Karpas-422 (cell line): ENCODE results near the gene KMT2C. TPM values are rescaled to one million over a fixed set of nuclear protein-coding genes. Genes with fewer than 3 reads are reported as not detected.
A peak's percentile ranks its signal among the peaks of the same experiment; 100 is the strongest.
"Not testable (repeated sequence)": the region's sequence is repeated elsewhere in the genome, so short reads cannot be mapped to it uniquely, and the experiment has no call there.

ENCODE experiments used
- DNase-seq: peaks from one replicate; pipeline ENCODE4 v3.0.0-alpha.2; 2015
- H2AFZ ChIP-seq: fragments of 200-600 bp; sonication (generic); 2 replicates; pipeline ENCODE4 v1.6.1; 2014; ENCODE audit warnings: antibody characterized with exemption, low read length, mixed read lengths
- H3K27ac ChIP-seq: fragments of 200-600 bp; sonication (generic); 2 replicates; pipeline ENCODE4 v1.5.1; 2014; ENCODE audit warnings: mild to moderate bottlenecking, low read length, moderate library complexity
- H3K27me3 ChIP-seq: fragments of 200-600 bp; sonication (generic); 2 replicates; pipeline ENCODE4 v1.6.1; 2014; ENCODE audit warnings: low read length, mixed read lengths
- H3K36me3 ChIP-seq: fragments of 200-600 bp; sonication (generic); 2 replicates; pipeline ENCODE4 v1.6.1; 2014; ENCODE audit warnings: low read length, mixed read lengths; ENCODE audit not compliant: insufficient read depth
- H3K4me1 ChIP-seq: fragments of 200-600 bp; sonication (generic); 2 replicates; pipeline ENCODE4 v1.6.1; 2014; ENCODE audit warnings: mild to moderate bottlenecking, low read length, mixed read lengths
- H3K4me2 ChIP-seq: fragments of 200-600 bp; sonication (generic); 2 replicates; pipeline ENCODE4 v1.6.1; 2014; ENCODE audit warnings: low read length, low read depth, mild to moderate bottlenecking; ENCODE audit not compliant: poor library complexity, severe bottlenecking
- H3K4me3 ChIP-seq: fragments of 200-600 bp; sonication (generic); 2 replicates; pipeline ENCODE4 v1.5.1; 2014; ENCODE audit warnings: mild to moderate bottlenecking, antibody characterized with exemption, low read length, mixed read lengths
- H3K79me2 ChIP-seq: fragments of 200-600 bp; sonication (generic); 2 replicates; pipeline ENCODE4 v1.6.1; 2014; ENCODE audit warnings: mild to moderate bottlenecking, low read length, mixed read lengths
- H3K9ac ChIP-seq: fragments of 200-600 bp; sonication (generic); 2 replicates; pipeline ENCODE4 v1.6.0; 2014; ENCODE audit warnings: low read length
- H3K9me2 ChIP-seq: fragments of 200-600 bp; sonication (generic), shearing (Covaris generic); replicated peaks from 2 replicates; pipeline ENCODE4 v1.6.0; 2014; ENCODE audit warnings: mild to moderate bottlenecking, low read length, moderate library complexity; ENCODE audit not compliant: insufficient read depth
- H3K9me3 ChIP-seq: fragments of 300-700, 200-600 bp; sonication (generic); 2 replicates; pipeline ENCODE4 v1.6.1; 2014; ENCODE audit warnings: low read length, mixed read lengths
- H4K20me1 ChIP-seq: fragments of 200-600 bp; sonication (generic); 2 replicates; pipeline ENCODE4 v1.6.1; 2014; ENCODE audit warnings: mild to moderate bottlenecking, antibody characterized with exemption, low read length, low read depth; ENCODE audit not compliant: insufficient read depth
- total RNA-seq: library from RNA; depleted of rRNA; stranded (reverse); fragments of >200 nt; shearing (Covaris generic); gene quantifications from 2 replicates; pipeline ENCODE4 v1.2.3, GENCODE V29; 2014; ENCODE audit warnings: low replicate concordance

The KMT2C gene
- total RNA-seq, 1 experiment from 2014 or later = 70.7 TPM

DNA sequence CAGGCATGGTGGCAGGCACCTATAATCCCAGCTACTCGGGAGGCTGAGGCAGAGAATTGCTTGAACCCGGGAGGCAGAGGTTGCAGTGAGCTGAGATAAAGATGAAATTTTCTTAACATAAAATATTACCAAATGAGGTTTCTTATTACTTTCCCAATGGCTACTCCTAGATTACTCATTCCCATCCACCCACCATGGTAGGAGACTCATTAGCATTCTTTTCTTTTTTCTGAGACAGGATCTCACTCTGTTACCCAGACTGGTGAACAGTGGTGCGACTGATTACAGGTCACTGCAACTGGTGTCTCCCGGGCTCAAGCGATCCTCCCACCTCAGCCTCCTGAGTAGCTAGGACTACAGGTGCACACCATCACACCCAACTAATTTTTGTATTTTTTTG, 82.5 kb downstream of the KMT2C start:
- not testable (repeated sequence) for H3K4me3 ChIP-seq, H4K20me1 ChIP-seq, H3K9ac ChIP-seq, DNase-seq, H3K4me2 ChIP-seq, H2AFZ ChIP-seq, H3K9me3 ChIP-seq, H3K27me3 ChIP-seq, H3K9me2 ChIP-seq
- H3K27ac ChIP-seq = peak overlapping the region; percentile 86; the same call in 1 of the 2 replicates
- peaks cover 26% of the 10 kb centered on the region for H3K36me3 ChIP-seq
- peaks cover 90% of the 10 kb centered on the region for H3K79me2 ChIP-seq
- peaks cover 64% of the 10 kb centered on the region for H3K4me1 ChIP-seq

DNA sequence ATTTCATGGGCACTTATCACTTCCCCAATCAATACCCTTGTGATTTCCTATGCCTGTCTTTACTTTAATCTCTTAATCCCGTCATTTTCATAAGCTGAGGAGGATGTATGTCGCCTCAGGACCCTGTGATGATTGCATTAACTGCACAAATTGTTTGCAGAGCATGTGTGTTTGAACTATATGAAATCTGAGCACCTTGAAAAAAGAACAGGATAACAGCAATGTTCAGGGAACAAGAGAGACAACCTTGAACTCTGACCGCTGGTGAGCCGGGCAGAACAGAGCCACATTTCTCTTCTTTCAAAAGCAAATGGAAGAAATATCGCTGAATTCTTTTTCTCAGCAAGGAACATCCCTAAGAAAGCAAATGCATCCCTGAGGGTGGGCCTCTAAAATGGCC, 84.1 kb downstream of the KMT2C start:
- not testable (repeated sequence) for H3K27me3 ChIP-seq, H3K9ac ChIP-seq, H4K20me1 ChIP-seq, H2AFZ ChIP-seq, H3K9me3 ChIP-seq, H3K9me2 ChIP-seq
- H3K36me3 ChIP-seq = peaks cover 30% of the 10 kb centered on the region
- peak overlapping the region; percentile 45 for H3K4me3 ChIP-seq
- DNase-seq = peak; percentile 59
- peak overlapping the region; percentile 86 for H3K27ac ChIP-seq
- H3K4me2 ChIP-seq = peak overlapping the region; percentile 52
- H3K79me2 ChIP-seq = peaks cover 90% of the 10 kb centered on the region
- peaks cover 63% of the 10 kb centered on the region for H3K4me1 ChIP-seq

DNA sequence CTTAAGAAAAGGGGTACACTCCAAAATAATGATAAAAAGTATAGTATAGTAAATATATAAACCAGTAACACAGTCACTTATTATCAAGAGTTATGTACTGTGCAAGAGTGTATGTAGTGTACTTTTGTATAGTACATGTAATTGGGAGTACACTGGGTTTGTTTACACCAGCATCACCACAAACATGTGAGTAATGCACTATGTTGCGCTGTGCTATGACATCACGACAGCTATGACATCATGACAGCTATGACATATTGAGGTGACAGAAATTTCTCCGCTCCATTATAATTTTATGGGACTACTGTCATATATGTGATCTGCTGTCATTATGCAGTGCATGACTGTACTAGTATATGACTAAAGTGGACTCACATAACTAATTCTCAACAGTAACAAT, 84.6 kb downstream of the KMT2C start:
- H3K4me3 ChIP-seq = peak overlapping the region; percentile 28; the same call in 1 of the 2 replicates
- no peak overlapping the region for H2AFZ ChIP-seq
- H3K4me1 ChIP-seq = peaks cover 59% of the 10 kb centered on the region
- H3K9ac ChIP-seq = no peak overlapping the region
- peaks cover 9% of the 10 kb centered on the region; the same call in 1 of the 2 replicates for H4K20me1 ChIP-seq
- DNase-seq = peak; percentile 60
- H3K27ac ChIP-seq = peak overlapping the region; percentile 86
- H3K79me2 ChIP-seq = peaks cover 93% of the 10 kb centered on the region
- peaks cover 30% of the 10 kb centered on the region for H3K36me3 ChIP-seq
- H3K9me2 ChIP-seq = no peaks in the 10 kb centered on the region
- no peaks in the 10 kb centered on the region for H3K27me3 ChIP-seq
- no peaks in the 10 kb centered on the region for H3K9me3 ChIP-seq
- peak overlapping the region; percentile 52 for H3K4me2 ChIP-seq

DNA sequence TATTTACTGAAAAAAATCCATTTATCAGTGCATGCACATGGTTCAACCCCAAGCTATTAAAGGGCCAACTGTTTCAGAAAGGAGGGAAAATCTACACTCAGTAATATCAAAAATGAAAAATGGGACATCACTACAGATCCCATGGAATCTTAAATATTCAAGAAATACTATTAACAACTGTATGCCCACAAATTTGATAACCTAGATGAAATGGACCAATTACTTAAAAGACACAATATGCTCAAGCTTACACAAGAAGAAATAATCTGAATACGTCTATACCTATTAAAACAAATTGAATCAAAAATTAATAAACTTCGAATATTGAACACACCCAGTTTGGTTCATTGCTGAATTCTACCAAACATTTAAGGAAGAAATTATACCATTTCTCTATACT, 87.9 kb downstream of the KMT2C start:
- Histone ChIP-seq H3K4me3 (no peak overlapping the region), H3K9me3 (no peaks in the 10 kb centered on the region), H4K20me1 (0 out of 2 replicates have a peak, but pooled peaks cover 3% of the 10 kb centered on the region), H3K27ac (no peak overlapping the region), H3K4me1 (peaks cover 44% of the 10 kb centered on the region), H3K4me2 (no peak overlapping the region), H3K27me3 (no peaks in the 10 kb centered on the region), H2AFZ (no peak overlapping the region), H3K79me2 (peaks cover 93% of the 10 kb centered on the region), H3K36me3 (peaks cover 7% of the 10 kb centered on the region), H3K9me2 (no peaks in the 10 kb centered on the region), H3K9ac (no peak overlapping the region)
- no peak for DNase-seq

DNA sequence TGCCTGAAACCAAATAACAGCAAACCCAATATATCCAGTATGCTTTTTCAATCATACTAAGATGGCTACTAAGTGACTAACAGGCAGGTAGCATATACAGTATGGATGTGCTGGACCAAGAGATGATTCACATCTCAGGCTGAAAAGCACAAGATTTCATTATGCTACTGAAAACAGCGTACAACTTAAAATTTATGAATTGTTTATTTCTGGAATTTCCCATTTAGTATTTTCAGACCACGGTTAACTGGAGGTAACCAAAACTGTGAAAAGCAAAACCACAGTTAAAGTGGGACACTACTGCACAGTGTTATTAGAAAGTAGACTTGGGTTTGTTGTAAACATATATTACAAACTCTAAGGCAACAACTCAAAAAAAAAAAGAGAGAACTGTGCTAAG, 91.5 kb downstream of the KMT2C start:
- Histone ChIP-seq H3K9me3 (no peaks in the 10 kb centered on the region), H3K9me2 (no peaks in the 10 kb centered on the region), H3K79me2 (peaks cover 96% of the 10 kb centered on the region), H3K27ac (peak overlapping the region; percentile 93), H3K27me3 (no peaks in the 10 kb centered on the region), H2AFZ (no peak overlapping the region), H3K36me3 (peaks cover 4% of the 10 kb centered on the region; the same call in 1 of the 2 replicates), H3K4me2 (peak overlapping the region; percentile 85), H4K20me1 (no peaks in the 10 kb centered on the region), H3K9ac (no peak overlapping the region), H3K4me1 (peaks cover 54% of the 10 kb centered on the region), H3K4me3 (no peak overlapping the region)
- no peak for DNase-seq

DNA sequence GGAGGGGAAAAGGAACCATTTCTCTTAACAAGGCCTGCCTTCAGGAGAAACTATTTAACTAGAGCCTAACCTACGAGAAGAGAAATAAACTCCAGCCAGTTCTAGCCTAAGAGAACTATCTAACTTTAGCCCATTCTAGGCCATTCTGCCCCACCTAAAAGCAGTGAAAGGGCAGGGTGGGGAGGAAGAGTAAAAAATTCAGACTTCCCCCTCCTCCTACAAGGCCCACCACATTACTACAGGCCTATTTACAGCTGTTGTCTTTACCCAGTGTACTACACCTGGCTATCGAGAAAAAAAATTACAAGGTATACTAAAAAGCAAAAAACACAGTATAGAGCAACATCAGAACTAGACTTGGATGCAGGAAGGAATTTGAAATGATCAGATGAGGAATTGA, 93.0 kb downstream of the KMT2C start:
- Histone ChIP-seq H3K79me2 (peaks cover 98% of the 10 kb centered on the region), H3K9ac (peak overlapping the region; percentile 21; the same call in 1 of the 2 replicates)

DNA sequence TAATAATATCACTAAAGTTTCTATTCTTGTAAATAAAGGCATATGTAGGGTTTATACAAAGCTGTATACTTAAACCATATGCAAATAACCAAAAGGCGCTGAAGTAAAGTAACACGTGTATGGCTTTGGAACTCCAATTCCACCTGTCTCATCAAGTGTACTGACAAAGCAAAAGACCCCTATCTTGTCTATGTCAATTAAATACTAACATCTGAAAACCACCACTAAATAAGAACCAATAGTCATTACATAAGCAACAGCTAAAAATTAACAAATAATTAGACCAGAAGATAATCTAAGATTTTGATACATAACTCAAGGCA, 93.9 kb downstream of the KMT2C start:
- no peak overlapping the region for H2AFZ ChIP-seq
- H3K79me2 ChIP-seq = peaks cover 97% of the 10 kb centered on the region
- no peaks in the 10 kb centered on the region for H4K20me1 ChIP-seq
- no peak overlapping the region for H3K9ac ChIP-seq
- DNase-seq = peak; percentile 53
- no peaks in the 10 kb centered on the region for H3K9me2 ChIP-seq
- peak overlapping the region; percentile 93 for H3K27ac ChIP-seq
- no peaks in the 10 kb centered on the region for H3K9me3 ChIP-seq
- peak overlapping the region; percentile 51; the same call in 1 of the 2 replicates for H3K4me3 ChIP-seq
- H3K36me3 ChIP-seq = no peaks in the 10 kb centered on the region
- H3K4me1 ChIP-seq = peaks cover 78% of the 10 kb centered on the region
- peak overlapping the region; percentile 85 for H3K4me2 ChIP-seq
- H3K27me3 ChIP-seq = no peaks in the 10 kb centered on the region

More for the DNA sequence above, 93.0 kb downstream of the KMT2C start:
- no peak for DNase-seq
- no peaks in the 10 kb centered on the region for H3K9me3 ChIP-seq
- H3K9me2 ChIP-seq = no peaks in the 10 kb centered on the region
- peaks cover 69% of the 10 kb centered on the region for H3K4me1 ChIP-seq
- no peaks in the 10 kb centered on the region for H3K27me3 ChIP-seq
- peak overlapping the region; percentile 85 for H3K4me2 ChIP-seq
- H3K36me3 ChIP-seq = peaks cover 1% of the 10 kb centered on the region; the same call in 1 of the 2 replicates
- H3K27ac ChIP-seq = peak overlapping the region; percentile 93
- H2AFZ ChIP-seq = no peak overlapping the region
- no peaks in the 10 kb centered on the region for H4K20me1 ChIP-seq
- no peak overlapping the region for H3K4me3 ChIP-seq

DNA sequence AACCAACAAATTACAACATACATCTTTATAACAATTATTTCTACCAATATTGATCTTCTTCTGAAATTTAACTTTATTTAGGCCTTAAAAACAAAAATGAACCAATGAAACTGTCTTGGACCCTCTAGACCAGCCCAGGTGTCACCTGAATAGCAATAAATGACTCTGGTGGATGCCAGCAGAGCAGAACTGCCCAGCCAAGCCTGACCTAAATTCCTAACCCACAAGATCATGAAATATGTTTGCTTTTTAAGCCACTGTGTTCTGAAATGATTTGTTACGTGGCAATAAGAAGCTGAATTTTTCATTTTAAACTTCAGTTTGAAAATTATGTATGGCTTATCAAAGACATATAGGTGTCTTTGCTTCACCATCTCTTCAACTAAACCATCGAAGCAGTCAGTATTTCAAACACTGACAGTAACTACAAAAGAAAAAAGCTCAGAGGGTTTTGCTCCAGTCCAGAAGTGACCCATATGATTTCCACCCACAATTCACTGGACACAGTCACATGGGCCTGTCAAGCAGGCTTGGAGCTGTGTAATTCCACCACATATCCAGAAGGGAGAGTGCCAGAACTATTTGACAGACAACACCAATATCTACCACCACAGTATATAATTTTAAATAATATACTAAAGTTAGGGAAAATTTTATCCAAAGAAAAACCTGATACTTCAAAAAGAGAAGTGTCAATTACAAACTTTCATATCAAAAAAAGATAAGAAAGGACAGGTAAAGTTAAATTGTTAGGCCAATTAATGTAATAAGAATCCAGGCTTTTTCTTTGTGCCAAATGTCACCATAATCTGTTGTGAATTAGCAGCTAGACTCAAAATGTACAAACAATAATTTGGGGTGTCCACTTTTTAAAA, 94.5 kb downstream of the KMT2C start:
- peaks cover 98% of the 10 kb centered on the region for H3K79me2 ChIP-seq
- H3K27me3 ChIP-seq = no peaks in the 10 kb centered on the region
- peak overlapping the region; percentile 51 for H3K9ac ChIP-seq

More for the DNA sequence above, 94.5 kb downstream of the KMT2C start:
- H3K27ac ChIP-seq = peak overlapping the region; percentile 93
- H3K9me2 ChIP-seq = no peaks in the 10 kb centered on the region
- H3K4me1 ChIP-seq = peaks cover 84% of the 10 kb centered on the region
- no peaks in the 10 kb centered on the region for H3K9me3 ChIP-seq
- H2AFZ ChIP-seq = no peak overlapping the region
- no peaks in the 10 kb centered on the region for H4K20me1 ChIP-seq
- H3K4me3 ChIP-seq = peak overlapping the region; percentile 51
- no peaks in the 10 kb centered on the region for H3K36me3 ChIP-seq
- peak; percentile 74 for DNase-seq
- peak overlapping the region; percentile 85 for H3K4me2 ChIP-seq
